OCI-LY3 (cell line): ENCODE measurements around the gene GORASP1.

Experiments used
- H2AFZ ChIP-seq: fragments of 200-600, 300-600 bp; shearing (Covaris generic); 2 replicates; pipeline ENCODE4 v1.6.0; 2014; ENCODE audit warnings: antibody characterized with exemption, low read depth, low read length
- H3K27ac ChIP-seq: fragments of 200-600, 300-600 bp; sonication (generic); 2 replicates; pipeline ENCODE4 v1.5.1; 2014; ENCODE audit warnings: mild to moderate bottlenecking, low read length, moderate library complexity, mixed read lengths
- H3K27me3 ChIP-seq: fragments of 200-600, 300-600 bp; sonication (generic); 2 replicates; pipeline ENCODE4 v1.6.1; 2014; ENCODE audit warnings: low read depth, low read length, mixed read lengths
- H3K36me3 ChIP-seq: fragments of 200-600, 300-600 bp; sonication (generic); replicated peaks from 2 replicates; pipeline ENCODE3; 2014; ENCODE audit warnings: low read depth, low read length, mixed read lengths
- H3K4me1 ChIP-seq: fragments of 300-600, 200-600 bp; sonication (generic); 2 replicates; pipeline ENCODE4 v1.6.1; 2014; ENCODE audit warnings: low read length, mixed read lengths
- H3K4me2 ChIP-seq: fragments of 200-600, 300-600 bp; sonication (generic); 2 replicates; pipeline ENCODE4 v1.6.1; 2014; ENCODE audit warnings: low read length, mixed read lengths
- H3K4me3 ChIP-seq: fragments of 300-600, 200-600 bp; sonication (generic); 2 replicates; pipeline ENCODE4 v1.5.1; 2014; ENCODE audit warnings: antibody characterized with exemption, mild to moderate bottlenecking, low read length, moderate library complexity
- H3K79me2 ChIP-seq: fragments of 300-600, 200-600 bp; shearing (Covaris generic); 2 replicates; pipeline ENCODE4 v1.6.1; 2014; ENCODE audit warnings: mild to moderate bottlenecking, low read length, mixed read lengths
- H3K9ac ChIP-seq: fragments of 300-600, 200-600 bp; shearing (Covaris generic); 2 replicates; pipeline ENCODE4 v1.6.0; 2014; ENCODE audit warnings: mild to moderate bottlenecking, low read length, moderate library complexity
- H3K9me3 ChIP-seq: fragments of 200-600, 300-600 bp; shearing (Covaris generic); 2 replicates; pipeline ENCODE4 v1.6.1; 2014; ENCODE audit warnings: low read length, mixed read lengths; ENCODE audit not compliant: insufficient read depth
- H4K20me1 ChIP-seq: fragments of 200-600, 300-600 bp; sonication (generic); 2 replicates; pipeline ENCODE4 v1.6.1; 2016; ENCODE audit warnings: low read length, mixed read lengths; ENCODE audit not compliant: insufficient read depth
- EZH2phosphoT487 ChIP-seq: fragments of 200-600 bp; shearing (Covaris generic); IDR thresholded peaks from 2 replicates; pipeline ENCODE4 v1.6.1; 2018; ENCODE audit warnings: antibody characterized with exemption, mixed run types, low read depth
- TF ChIP-seq, protein P1 (sequence below): fragments of 200-600, 300-600 bp; sonication (generic); IDR thresholded peaks from 2 replicates; pipeline ENCODE4 v1.5.1; 2014; ENCODE audit warnings: antibody characterized with exemption, low read length, low read depth

Gene GORASP1

GRCh38 chr3:39118931-39119660, 11.7 kb upstream of the GORASP1 start:
- H3K4me2 ChIP-seq: no peak overlapping the region
- H3K4me1 ChIP-seq: peaks cover 22% of the 10 kb centered on the region

GRCh38 chr3:39118079-39118478, 10.7 kb upstream of the GORASP1 start:
- TF ChIP-seq, protein P1, sequence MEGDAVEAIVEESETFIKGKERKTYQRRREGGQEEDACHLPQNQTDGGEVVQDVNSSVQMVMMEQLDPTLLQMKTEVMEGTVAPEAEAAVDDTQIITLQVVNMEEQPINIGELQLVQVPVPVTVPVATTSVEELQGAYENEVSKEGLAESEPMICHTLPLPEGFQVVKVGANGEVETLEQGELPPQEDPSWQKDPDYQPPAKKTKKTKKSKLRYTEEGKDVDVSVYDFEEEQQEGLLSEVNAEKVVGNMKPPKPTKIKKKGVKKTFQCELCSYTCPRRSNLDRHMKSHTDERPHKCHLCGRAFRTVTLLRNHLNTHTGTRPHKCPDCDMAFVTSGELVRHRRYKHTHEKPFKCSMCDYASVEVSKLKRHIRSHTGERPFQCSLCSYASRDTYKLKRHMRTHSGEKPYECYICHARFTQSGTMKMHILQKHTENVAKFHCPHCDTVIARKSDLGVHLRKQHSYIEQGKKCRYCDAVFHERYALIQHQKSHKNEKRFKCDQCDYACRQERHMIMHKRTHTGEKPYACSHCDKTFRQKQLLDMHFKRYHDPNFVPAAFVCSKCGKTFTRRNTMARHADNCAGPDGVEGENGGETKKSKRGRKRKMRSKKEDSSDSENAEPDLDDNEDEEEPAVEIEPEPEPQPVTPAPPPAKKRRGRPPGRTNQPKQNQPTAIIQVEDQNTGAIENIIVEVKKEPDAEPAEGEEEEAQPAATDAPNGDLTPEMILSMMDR: no peak
- TF ChIP-seq EZH2phosphoT487: no peak
- Histone ChIP-seq H3K9me3 (no peaks in the 10 kb centered on the region), H3K79me2 (no peaks in the 10 kb centered on the region), H4K20me1 (no peaks in the 10 kb centered on the region), H3K4me3 (no peak overlapping the region), H3K4me1 (peaks cover 21% of the 10 kb centered on the region), H3K9ac (no peak overlapping the region), H3K36me3 (no peaks in the 10 kb centered on the region), H3K27me3 (no peaks in the 10 kb centered on the region), H3K4me2 (peak overlapping the region; percentile 6; the same call in 1 of the 2 replicates), H2AFZ (no peak overlapping the region; the same call in 1 of the 2 replicates), H3K27ac (no peak overlapping the region)

More at GRCh38 chr3:39118931-39119660, 11.7 kb upstream of the GORASP1 start:
- no peaks in the 10 kb centered on the region for H3K36me3 ChIP-seq
- H3K9ac ChIP-seq: no peak overlapping the region
- H4K20me1 ChIP-seq: no peaks in the 10 kb centered on the region
- no peak overlapping the region for H2AFZ ChIP-seq
- H3K27me3 ChIP-seq: no peaks in the 10 kb centered on the region
- H3K79me2 ChIP-seq: no peaks in the 10 kb centered on the region
- H3K4me3 ChIP-seq: no peak overlapping the region
- TF ChIP-seq, protein P1: no peak
- TF ChIP-seq EZH2phosphoT487: no peak
- H3K27ac ChIP-seq: no peak overlapping the region
- no peaks in the 10 kb centered on the region for H3K9me3 ChIP-seq

DNA sequence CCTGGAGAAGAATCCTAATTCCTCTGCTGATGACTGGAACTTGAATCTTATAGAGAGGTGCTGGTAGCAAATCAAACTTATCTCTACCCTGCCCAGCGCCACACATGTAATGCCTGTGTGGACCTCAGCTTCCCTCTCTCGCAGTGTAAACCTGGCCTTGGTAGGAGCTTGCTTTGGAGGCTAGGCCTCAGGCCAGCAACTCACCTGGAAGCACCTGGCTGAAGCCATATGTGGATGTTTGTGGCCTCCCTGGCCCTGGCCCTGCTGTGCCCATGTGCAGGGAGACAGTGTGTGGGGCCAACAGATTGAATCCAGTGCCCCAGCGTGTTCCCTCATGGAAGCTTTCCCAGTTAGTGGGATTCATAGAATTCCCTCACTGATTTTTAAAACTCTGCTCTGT, 8.4 kb upstream of the GORASP1 start:
- Histone ChIP-seq H3K9me3 (no peaks in the 10 kb centered on the region), H3K27ac (no peak overlapping the region), H3K27me3 (no peaks in the 10 kb centered on the region), H3K36me3 (no peaks in the 10 kb centered on the region), H2AFZ (no peak overlapping the region), H4K20me1 (no peaks in the 10 kb centered on the region), H3K79me2 (no peaks in the 10 kb centered on the region), H3K4me2 (no peak overlapping the region), H3K9ac (no peak overlapping the region), H3K4me1 (peaks cover 12% of the 10 kb centered on the region), H3K4me3 (no peak overlapping the region)
- TF ChIP-seq, protein P1: no peak
- TF ChIP-seq EZH2phosphoT487: no peak

DNA sequence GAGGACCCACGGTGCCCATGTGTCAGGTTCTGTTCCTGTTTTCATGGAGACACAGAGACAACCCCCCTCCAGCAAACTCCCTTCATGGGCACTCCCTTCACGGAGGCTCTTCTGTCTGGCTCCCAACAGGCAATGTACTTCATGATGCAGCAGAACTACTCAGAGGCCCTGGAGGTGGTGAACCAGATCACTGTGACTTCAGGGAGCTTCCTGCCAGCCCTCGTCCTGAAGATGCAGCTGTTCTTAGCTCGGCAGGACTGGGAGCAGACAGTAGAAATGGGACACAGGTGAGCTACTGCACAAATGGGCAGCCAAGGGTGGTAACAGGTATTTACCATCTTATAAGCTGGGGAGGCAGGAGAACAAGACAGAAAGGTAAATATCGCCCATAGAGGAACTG, 7.0 kb upstream of the GORASP1 start:
- Histone ChIP-seq H3K36me3 (no peaks in the 10 kb centered on the region), H4K20me1 (no peaks in the 10 kb centered on the region), H2AFZ (no peak overlapping the region), H3K4me2 (no peak overlapping the region), H3K79me2 (no peaks in the 10 kb centered on the region), H3K27ac (no peak overlapping the region), H3K4me1 (peaks cover 12% of the 10 kb centered on the region), H3K9ac (no peak overlapping the region), H3K9me3 (no peaks in the 10 kb centered on the region), H3K27me3 (no peaks in the 10 kb centered on the region), H3K4me3 (no peak overlapping the region)
- TF ChIP-seq EZH2phosphoT487: no peak
- TF ChIP-seq, protein P1: no peak
